HG03045 (cell line): ENCODE results near the gene ZFP36L2.

Source experiments
- ATAC-seq: cut with Tn5 transposase; IDR thresholded peaks from one replicate; pipeline ENCODE4 v1.9.1; 2021; ENCODE audit warnings: mild to moderate bottlenecking, moderate library complexity; ENCODE audit not compliant: unreplicated experiment

Gene ZFP36L2

DNA sequence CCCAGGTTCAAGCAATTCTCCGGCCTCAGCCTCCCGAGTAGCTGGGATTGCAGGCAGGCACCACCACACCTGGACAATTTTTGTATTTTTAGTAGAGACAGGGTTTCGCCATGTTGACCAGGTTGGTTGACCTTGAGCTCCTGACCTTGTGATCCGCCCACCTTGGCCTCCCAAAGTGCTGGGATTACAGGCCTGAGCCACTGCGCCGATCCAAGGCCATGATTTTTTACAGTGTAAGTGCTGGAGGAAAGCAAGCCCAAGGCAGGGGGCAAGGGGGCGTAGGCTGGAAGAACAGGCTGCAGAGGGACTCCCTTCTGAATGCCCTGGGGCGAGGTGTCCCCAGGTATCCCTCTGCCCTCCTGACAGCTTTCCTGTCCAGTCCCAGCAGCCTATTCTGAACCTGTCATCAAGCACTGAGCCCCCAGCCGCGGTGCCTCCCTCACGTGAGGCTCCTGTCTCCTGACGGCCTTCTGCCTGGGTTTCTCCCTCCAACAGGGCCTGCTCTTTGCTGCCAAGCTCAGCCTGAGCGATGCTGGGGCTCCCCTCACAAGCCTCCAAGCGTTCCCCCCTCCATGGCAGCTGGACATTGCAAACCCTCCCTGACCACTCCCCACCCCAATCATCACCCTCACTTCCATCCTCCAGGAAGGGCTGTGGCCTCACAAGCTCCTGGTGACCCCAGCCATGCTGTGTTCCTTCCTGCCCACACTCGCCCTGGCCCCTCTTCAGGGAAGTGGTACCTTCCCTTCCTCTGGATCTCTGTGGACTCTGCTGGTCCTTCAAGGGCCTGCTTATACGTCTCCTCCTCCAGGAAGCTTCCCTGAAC lies 37.6 kb downstream of the ZFP36L2 start:
- no peak for ATAC-seq

DNA sequence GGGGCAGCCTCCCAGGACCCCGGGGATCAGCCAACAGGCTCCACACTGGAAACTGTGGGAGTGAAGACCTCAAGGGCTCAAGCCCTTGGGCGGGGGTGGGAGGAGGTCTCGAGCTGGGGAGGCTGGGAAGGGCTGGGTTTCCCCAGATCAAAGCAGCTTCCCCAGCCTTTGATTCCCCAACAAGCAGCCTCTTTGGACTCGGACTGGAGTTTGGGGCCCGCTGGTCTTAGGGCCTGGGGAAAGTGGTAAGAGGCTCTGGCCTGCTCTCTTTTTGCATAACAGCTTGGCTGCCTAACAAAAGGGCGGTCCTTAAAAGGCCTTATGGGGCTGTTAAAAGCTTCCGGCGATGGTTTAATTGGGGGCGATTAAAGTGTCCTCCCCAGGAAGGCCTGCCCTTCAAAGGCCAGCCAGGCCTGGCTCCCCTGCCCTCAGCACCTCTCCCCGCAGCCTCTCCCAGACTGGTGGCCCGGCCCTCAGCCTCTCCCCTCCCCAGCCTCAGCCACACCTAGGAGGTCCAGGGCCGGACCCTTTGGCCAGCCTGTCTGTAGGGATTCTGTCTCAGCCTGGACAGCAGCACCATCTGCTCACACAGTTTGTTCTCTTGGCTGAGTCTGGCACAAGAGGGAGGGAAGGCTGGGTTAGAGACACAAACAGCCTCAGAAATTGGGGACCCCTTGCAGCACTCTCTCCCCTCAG lies 39.6 kb downstream of the ZFP36L2 start:
- ATAC-seq: no peak

DNA sequence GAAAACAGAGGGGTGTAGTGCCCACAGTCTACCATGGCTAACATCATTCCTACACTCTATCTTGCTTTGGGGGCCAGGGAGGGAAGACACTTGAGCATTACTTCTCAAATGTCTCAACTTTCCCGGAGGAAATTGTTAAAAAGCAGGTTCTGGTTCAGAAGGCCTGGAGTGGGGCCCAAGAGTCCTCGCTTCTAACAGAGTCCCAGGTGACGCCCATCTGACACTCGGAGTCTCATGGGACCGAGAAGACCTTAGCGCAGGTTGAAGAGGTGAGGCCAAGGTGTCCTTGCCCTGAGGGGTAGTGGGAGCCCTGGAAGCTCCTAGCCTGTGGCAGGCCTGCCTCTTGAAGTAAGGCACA lies 40.1 kb downstream of the ZFP36L2 start:
- no peak for ATAC-seq

DNA sequence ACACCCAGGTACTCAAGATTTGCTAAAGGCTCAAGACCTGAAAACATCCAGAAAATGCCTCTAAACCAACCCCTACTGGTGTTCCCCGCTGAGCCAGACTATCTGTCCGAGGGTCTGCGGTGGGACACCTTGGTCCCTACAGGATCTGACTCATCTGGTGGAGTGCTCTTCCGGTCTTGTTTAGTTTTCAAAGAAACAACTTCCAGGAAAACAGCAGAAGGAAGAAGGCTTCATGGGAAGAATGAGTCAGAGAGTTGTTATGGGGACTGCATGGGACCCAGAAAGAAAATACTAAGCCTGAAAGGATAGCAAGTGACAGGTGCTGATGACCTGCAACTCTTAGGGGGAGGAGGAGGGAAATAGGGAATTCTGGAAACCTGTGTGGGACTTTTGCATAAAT lies 41.3 kb downstream of the ZFP36L2 start:
- ATAC-seq: no peak

- no peak for ATAC-seq
Measured at GRCh38 chr2:43184339-43184895, 42.0 kb downstream of the ZFP36L2 start.

DNA sequence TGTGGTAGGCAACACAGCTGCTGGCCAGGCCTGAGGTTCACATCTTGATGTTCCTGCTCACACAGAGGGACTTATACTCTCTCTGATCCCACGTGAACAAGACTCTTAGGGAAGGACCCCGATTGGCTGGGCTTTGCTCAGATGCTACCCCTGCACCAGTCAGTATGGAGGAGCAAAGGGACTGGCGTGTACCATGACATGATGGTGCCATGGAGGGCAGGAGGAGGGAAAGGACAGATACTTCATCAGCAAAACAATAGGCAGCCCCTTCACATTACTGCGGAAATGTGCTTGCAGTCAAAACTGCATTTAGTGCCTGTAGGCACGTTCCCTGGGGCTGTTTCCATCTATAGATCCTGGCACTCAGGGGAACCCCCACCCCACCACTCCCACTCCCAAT lies 42.7 kb downstream of the ZFP36L2 start:
- ATAC-seq: no peak

GRCh38 chr2:43180897-43181296 lies 45.5 kb downstream of the ZFP36L2 start:
- ATAC-seq: no peak

- no peak for ATAC-seq
Measured at GRCh38 chr2:43179942-43180341, 46.5 kb downstream of the ZFP36L2 start.

- no peak for ATAC-seq
Measured at GRCh38 chr2:43178602-43179542, 47.5 kb downstream of the ZFP36L2 start.

DNA sequence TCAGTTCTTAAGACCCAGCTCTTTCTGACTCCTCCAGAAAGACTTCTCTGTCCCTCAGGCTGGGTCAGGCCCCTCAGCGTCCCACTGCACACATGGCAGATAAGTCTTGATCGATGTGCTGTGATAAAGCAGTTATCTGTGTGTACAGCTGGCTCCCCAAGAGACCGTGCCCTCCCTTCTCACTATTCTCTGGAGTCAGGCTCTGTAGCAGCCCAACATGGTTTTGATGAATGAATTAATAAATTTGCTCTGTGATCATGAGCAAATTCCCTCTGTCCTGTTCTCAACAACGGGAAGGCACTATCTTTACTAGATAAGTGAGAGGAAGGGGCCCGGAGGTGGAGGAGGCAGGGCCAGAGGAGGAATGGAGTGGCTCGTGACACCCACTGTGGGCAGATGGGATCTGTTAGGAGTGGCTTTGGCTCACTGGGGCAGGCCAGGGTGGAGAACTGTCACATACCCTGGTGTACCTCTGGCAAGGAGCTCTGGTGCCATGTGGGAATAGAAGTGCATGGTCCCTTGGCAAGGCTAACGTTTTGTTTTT lies 48.3 kb downstream of the ZFP36L2 start:
- no peak for ATAC-seq

DNA sequence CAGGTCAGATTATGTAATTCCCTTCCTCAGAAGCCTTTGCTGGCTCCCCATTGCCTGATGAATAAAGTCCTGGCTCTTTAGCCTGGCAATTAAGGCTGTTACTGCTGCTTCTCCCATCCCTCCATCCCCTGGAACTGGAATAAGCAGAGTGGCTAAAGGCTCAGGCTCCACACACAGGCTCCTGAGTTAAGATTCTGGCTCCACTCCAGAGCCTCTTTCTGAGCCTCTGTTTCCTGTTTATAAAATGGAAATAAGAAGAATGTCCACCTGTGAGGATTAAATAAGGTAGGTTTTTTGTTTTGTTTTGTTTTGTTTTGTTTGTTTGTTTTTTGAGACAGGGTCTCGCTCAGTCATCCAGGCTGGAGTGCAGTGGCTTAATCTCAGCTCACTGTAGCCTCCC lies 50.0 kb downstream of the ZFP36L2 start:
- no peak for ATAC-seq

- no peak for ATAC-seq
Measured at GRCh38 chr2:43175876-43176275, 50.5 kb downstream of the ZFP36L2 start.

GRCh38 chr2:43175020-43175441 lies 51.4 kb downstream of the ZFP36L2 start:
- ATAC-seq: no peak

GRCh38 chr2:43174368-43174916 lies 52.0 kb downstream of the ZFP36L2 start:
- ATAC-seq: peak; percentile 87
